HepG2 (cell line): ENCODE measurements around the gene TMEM79. TPM values are rescaled to one million over a fixed set of nuclear protein-coding genes. Genes with fewer than 3 reads are reported as not detected.
A peak's percentile ranks its signal among the peaks of the same experiment; 100 is the strongest.

ENCODE experiments used
- ATAC-seq: fragments of 200-7000 bp; cut with Tn5 transposase; 3 replicates; pipeline ENCODE4 v1.9.1; 2020; ENCODE audit warnings: mild to moderate bottlenecking, moderate library complexity
- BruUV-seq: library from RNA; stranded (reverse); fragments of 400-500 nt; replicated peaks from 2 replicates; lab custom pipeline; 2021; lab: Mats Ljungman, UMichigan
- CTCF ChIA-PET: fragments of 300-600 bp; formaldehyde crosslinking; extraction: SDS; loops from one replicate; lab custom pipeline; 2021; ENCODE audit warnings: low total read pairs, inconsistent platforms, low intra/inter-chr PET ratio; lab: Yijun Ruan, JAX
- POLR2A ChIA-PET: fragments of 350-600 bp; sonication (Branson Sonifier 250); formaldehyde crosslinking; loops from one replicate; lab custom pipeline; 2020; ENCODE audit warnings: antibody characterized with exemption, inconsistent platforms; lab: Yijun Ruan, JAX
- DNase-seq: peaks from one replicate; pipeline ENCODE4 v3.0.0-alpha.2; 2015; ENCODE audit warnings: low spot score
- FAIRE-seq: peaks from 3 replicates; lab custom pipeline; 2011; peaks lifted over from hg19 to GRCh38; lab: Jason Lieb, UNC
- H2AFZ ChIP-seq: one replicate; pipeline ENCODE4 v1.6.1; 2011; ENCODE audit warnings: low read length, inconsistent platforms
- H3K27ac ChIP-seq: fragments of 300-600 bp; 3 replicates; pipeline ENCODE4 v1.8.0; 2011; ENCODE audit warnings: mixed run types, mild to moderate bottlenecking, mixed read lengths, low read length, inconsistent platforms; ENCODE audit not compliant: insufficient read depth; ENCODE audit errors: extremely low read length
- H3K27me3 ChIP-seq, 2 experiments: fragments of 200-600 bp in 1 of 2; 2 replicates in 1 of 2; 3 replicates in 1 of 2; pipeline versions ENCODE4 v1.6.0 to v1.8.0; 2011; ENCODE audit warnings: low read length in 2 of 2, mild to moderate bottlenecking in 2 of 2, moderate library complexity in 2 of 2, inconsistent platforms in 1 of 2; ENCODE audit not compliant: insufficient read depth in 2 of 2, control insufficient read depth in 1 of 2
- H3K36me3 ChIP-seq, 2 experiments: fragments of 200-600 bp in 1 of 2; replicated peaks in 1 of 2; 2 replicates in 1 of 2; 3 replicates in 1 of 2; pipeline versions ENCODE4 v1.5.1 to v1.8.0; 2011; ENCODE audit warnings: low read length in 2 of 2, inconsistent platforms in 1 of 2; ENCODE audit not compliant: insufficient read depth in 2 of 2, control insufficient read depth in 1 of 2
- H3K4me1 ChIP-seq: 2 replicates; pipeline ENCODE4 v1.5.1; 2012; ENCODE audit warnings: low read length, inconsistent platforms; ENCODE audit not compliant: insufficient read depth
- H3K4me2 ChIP-seq: 2 replicates; pipeline ENCODE4 v1.6.0; 2011; ENCODE audit warnings: low read depth, low read length, inconsistent platforms
- H3K4me3 ChIP-seq, 3 experiments: fragments of 200-600 bp in 1 of 3; sonication (generic), shearing (Covaris generic) in 1 of 3; replicated peaks in 1 of 3; 2 replicates each; pipeline ENCODE4 v1.5.1; 2011 to 2016; ENCODE audit warnings: low read length in 3 of 3, inconsistent platforms in 2 of 3, low read depth in 2 of 3, mild to moderate bottlenecking in 2 of 3, control low read depth in 1 of 3, mixed read lengths in 1 of 3; ENCODE audit not compliant: insufficient read depth in 1 of 3
- H3K79me2 ChIP-seq: one replicate; pipeline ENCODE4 v1.6.1; 2011; ENCODE audit warnings: low read length, inconsistent platforms; ENCODE audit not compliant: insufficient read depth
- H3K9ac ChIP-seq: 2 replicates; pipeline ENCODE4 v1.6.0; 2011; ENCODE audit warnings: mild to moderate bottlenecking, low read depth, low read length, inconsistent platforms; ENCODE audit not compliant: insufficient read depth
- H3K9me3 ChIP-seq: 2 replicates; pipeline ENCODE4 v1.5.1; 2012; ENCODE audit warnings: mild to moderate bottlenecking, low read length
- H4K20me1 ChIP-seq: 2 replicates; pipeline ENCODE4 v1.6.0; 2011; ENCODE audit warnings: inconsistent platforms, mild to moderate bottlenecking, low read length, moderate library complexity; ENCODE audit not compliant: insufficient read depth
- CENPT ChIP-seq: sonication (generic); formaldehyde crosslinking; IDR thresholded peaks from 2 replicates; pipeline ENCODE4 v1.8.0; 2022; ENCODE audit warnings: low read depth, mild to moderate bottlenecking, moderate library complexity, missing genetic modification reagents
- EZH2 ChIP-seq: conservative IDR thresholded peaks from 2 replicates; pipeline ENCODE4 v1.6.1; 2012; ENCODE audit warnings: mild to moderate bottlenecking, low read depth, low read length, moderate library complexity
- HMGXB4 ChIP-seq, 2 experiments: sonication (generic) in 1 of 2; formaldehyde crosslinking in 1 of 2; IDR thresholded peaks; 2 replicates each; pipeline versions ENCODE4 v1.4.0 to v1.6.1; 2018 to 2020; ENCODE audit warnings: missing genetic modification reagents in 2 of 2, borderline replicate concordance in 1 of 2, low read depth in 1 of 2, mild to moderate bottlenecking in 1 of 2, missing biosample characterization in 1 of 2
- HOXA7 ChIP-seq: sonication (generic); formaldehyde crosslinking; IDR thresholded peaks from 2 replicates; pipeline ENCODE4 v1.8.1; 2022; ENCODE audit warnings: mild to moderate bottlenecking, missing genetic modification reagents, moderate library complexity
- KMT2A ChIP-seq: sonication (generic); formaldehyde crosslinking; IDR thresholded peaks from 2 replicates; pipeline ENCODE4 v1.4.0; 2020; ENCODE audit warnings: missing genetic modification reagents
- NCOA1 ChIP-seq: sonication (generic); formaldehyde crosslinking; IDR thresholded peaks from 2 replicates; pipeline ENCODE4 v1.9.0; 2021; ENCODE audit warnings: missing genetic modification reagents
- RNF2 ChIP-seq: fragments of 450-650 bp; conservative IDR thresholded peaks from 2 replicates; pipeline ENCODE4 v1.6.1; 2016; ENCODE audit warnings: low read depth
- ZNF619 ChIP-seq: sonication (generic); formaldehyde crosslinking; IDR thresholded peaks from 2 replicates; pipeline ENCODE4 v1.4.0; 2020; ENCODE audit warnings: mild to moderate bottlenecking, missing genetic modification reagents
- ZNF691 ChIP-seq: sonication (generic); formaldehyde crosslinking; IDR thresholded peaks from 2 replicates; pipeline ENCODE4 v1.4.0; 2020; ENCODE audit warnings: missing genetic modification reagents, low read depth, mild to moderate bottlenecking, borderline replicate concordance
- ZNF747 ChIP-seq: sonication (generic); formaldehyde crosslinking; IDR thresholded peaks from 2 replicates; pipeline ENCODE4 v1.8.1; 2023; ENCODE audit warnings: missing genetic modification reagents, mild to moderate bottlenecking, borderline replicate concordance
- ZSCAN29 ChIP-seq: sonication (generic); formaldehyde crosslinking; conservative IDR thresholded peaks from 2 replicates; pipeline ENCODE4 v1.4.0; 2020; ENCODE audit warnings: mild to moderate bottlenecking, missing genetic modification reagents
- WGBS: methylation state at CpG from one replicate; pipeline ENCODE4 v1.1.6; 2017; ENCODE audit warnings: low lambda C conversion rate; 5-methylcytosine and 5-hydroxymethylcytosine counted together
- in situ Hi-C: cut with HindIII; loops from 2 replicates; pipeline ENCODE4 v1.10.0; 2017; ENCODE audit warnings: low pct_unique_long_range_greater_than_20kb; ENCODE audit not compliant: extremely low pct_ligation_motif_present
- intact Hi-C: fragments of 100-400 bp; cut with micrococcal nuclease; formaldehyde crosslinking; loops from one replicate; pipeline ENCODE4 v1.10.0; 2022; ENCODE audit not compliant: unreplicated experiment
- polyA plus RNA-seq, 8 experiments: library from polyadenylated mRNA; depleted of rRNA in 3 of 8; stranded (reverse) in 7 of 8; unstranded in 1 of 8; fragments of >200 nt; fragmentation: Illumina TruSeq in 4 of 8; extraction: Trizol in 4 of 8; gene quantifications; 2 replicates each; pipeline versions ENCODE4 v1.2.1 to v1.2.3, GENCODE V29; 2011 to 2016; ENCODE audit warnings: low read depth in 4 of 8, missing spikeins in 1 of 8, mixed read lengths in 1 of 8; ENCODE audit not compliant: insufficient read depth in 1 of 8
- total RNA-seq, 5 experiments: library from RNA; depleted of rRNA; stranded (reverse); fragments of >200 nt; fragmentation: Illumina TruSeq; extraction: Trizol; gene quantifications; 2 replicates each; pipeline ENCODE4 v1.2.3, GENCODE V29; 2016; ENCODE audit warnings: low read depth in 1 of 5
- TF ChIP-seq, protein P1 (sequence below): sonication (generic); formaldehyde crosslinking; IDR thresholded peaks from 2 replicates; pipeline ENCODE4 v1.9.0; 2022; ENCODE audit warnings: missing genetic modification reagents, mild to moderate bottlenecking, borderline replicate concordance
- TF ChIP-seq, protein P2 (sequence below): sonication (generic); formaldehyde crosslinking; IDR thresholded peaks from 2 replicates; pipeline ENCODE4 v1.5.1; 2020; ENCODE audit warnings: mild to moderate bottlenecking, missing genetic modification reagents, moderate library complexity
- TF ChIP-seq, protein P3 (sequence below): sonication (generic); formaldehyde crosslinking; IDR thresholded peaks from 2 replicates; pipeline ENCODE4 v1.8.0; 2022; ENCODE audit warnings: missing genetic modification reagents, low read depth, mild to moderate bottlenecking, borderline replicate concordance

Gene TMEM79
- total and polyA plus RNA-seq, 2 of the 13 experiments (the other 11 are each of a cell fraction or from before 2014, with no cell fraction given): 1.2 to 1.9 TPM

DNA sequence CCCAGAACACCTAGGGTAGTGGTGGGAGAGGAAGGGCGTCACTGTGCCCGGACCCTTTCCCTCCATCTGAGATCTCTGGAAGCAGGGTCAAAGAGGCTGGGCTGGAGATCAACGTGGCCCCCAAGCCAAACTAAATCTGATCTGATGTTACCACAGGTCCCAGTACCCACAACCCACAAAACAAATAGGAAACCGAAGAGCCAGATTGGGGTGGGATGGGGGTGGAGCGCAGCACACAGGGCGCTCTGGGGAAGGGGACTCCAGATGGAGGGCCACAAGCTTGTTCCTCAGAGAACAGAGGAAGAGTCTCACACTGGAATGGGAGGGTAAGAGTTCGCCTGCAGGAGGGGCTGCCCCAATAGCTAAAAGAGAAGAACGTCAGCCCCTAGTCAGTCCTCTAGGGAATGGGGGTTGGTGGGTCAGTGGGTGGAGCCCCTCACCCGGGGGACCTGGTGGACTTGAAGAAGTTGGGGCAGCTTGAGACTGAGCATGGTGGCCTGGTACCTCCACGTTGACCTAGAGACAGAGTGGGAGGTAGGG is 37.8 kb upstream of the TMEM79 start:
- CTCF ChIA-PET: no interaction called here
- peak overlapping the region; percentile 28 to 65 (median 30); a peak in 4 of 6 replicates for H3K4me3 ChIP-seq
- 0 out of 2 replicates have a peak, but pooled peaks have one; percentile 10 for TF ChIP-seq ZNF619 (CRISPR knock-in tag)
- TF ChIP-seq KMT2A: no peak
- no peak for TF ChIP-seq ZNF691 (CRISPR knock-in tag)
- no peak for TF ChIP-seq HOXA7 (CRISPR knock-in tag)
- no peak for TF ChIP-seq ZSCAN29 (CRISPR knock-in tag)
- TF ChIP-seq, protein P1, sequence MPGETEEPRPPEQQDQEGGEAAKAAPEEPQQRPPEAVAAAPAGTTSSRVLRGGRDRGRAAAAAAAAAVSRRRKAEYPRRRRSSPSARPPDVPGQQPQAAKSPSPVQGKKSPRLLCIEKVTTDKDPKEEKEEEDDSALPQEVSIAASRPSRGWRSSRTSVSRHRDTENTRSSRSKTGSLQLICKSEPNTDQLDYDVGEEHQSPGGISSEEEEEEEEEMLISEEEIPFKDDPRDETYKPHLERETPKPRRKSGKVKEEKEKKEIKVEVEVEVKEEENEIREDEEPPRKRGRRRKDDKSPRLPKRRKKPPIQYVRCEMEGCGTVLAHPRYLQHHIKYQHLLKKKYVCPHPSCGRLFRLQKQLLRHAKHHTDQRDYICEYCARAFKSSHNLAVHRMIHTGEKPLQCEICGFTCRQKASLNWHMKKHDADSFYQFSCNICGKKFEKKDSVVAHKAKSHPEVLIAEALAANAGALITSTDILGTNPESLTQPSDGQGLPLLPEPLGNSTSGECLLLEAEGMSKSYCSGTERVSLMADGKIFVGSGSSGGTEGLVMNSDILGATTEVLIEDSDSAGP: 0 out of 2 replicates have a peak, but pooled peaks have one; percentile 1
- TF ChIP-seq, protein P2, sequence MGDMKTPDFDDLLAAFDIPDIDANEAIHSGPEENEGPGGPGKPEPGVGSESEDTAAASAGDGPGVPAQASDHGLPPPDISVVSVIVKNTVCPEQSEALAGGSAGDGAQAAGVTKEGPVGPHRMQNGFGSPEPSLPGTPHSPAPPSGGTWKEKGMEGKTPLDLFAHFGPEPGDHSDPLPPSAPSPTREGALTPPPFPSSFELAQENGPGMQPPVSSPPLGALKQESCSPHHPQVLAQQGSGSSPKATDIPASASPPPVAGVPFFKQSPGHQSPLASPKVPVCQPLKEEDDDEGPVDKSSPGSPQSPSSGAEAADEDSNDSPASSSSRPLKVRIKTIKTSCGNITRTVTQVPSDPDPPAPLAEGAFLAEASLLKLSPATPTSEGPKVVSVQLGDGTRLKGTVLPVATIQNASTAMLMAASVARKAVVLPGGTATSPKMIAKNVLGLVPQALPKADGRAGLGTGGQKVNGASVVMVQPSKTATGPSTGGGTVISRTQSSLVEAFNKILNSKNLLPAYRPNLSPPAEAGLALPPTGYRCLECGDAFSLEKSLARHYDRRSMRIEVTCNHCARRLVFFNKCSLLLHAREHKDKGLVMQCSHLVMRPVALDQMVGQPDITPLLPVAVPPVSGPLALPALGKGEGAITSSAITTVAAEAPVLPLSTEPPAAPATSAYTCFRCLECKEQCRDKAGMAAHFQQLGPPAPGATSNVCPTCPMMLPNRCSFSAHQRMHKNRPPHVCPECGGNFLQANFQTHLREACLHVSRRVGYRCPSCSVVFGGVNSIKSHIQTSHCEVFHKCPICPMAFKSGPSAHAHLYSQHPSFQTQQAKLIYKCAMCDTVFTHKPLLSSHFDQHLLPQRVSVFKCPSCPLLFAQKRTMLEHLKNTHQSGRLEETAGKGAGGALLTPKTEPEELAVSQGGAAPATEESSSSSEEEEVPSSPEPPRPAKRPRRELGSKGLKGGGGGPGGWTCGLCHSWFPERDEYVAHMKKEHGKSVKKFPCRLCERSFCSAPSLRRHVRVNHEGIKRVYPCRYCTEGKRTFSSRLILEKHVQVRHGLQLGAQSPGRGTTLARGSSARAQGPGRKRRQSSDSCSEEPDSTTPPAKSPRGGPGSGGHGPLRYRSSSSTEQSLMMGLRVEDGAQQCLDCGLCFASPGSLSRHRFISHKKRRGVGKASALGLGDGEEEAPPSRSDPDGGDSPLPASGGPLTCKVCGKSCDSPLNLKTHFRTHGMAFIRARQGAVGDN: no peak
- TF ChIP-seq, protein P3, sequence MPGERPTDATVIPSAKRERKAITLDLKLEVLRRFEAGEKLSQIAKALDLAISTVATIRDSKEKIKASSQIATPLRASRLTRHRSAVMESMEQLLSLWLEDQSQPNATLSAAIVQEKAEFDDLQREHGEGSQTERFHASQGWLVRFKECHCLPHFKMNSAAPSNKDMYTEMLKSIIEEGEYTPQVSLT: no peak
- TF ChIP-seq ZNF747 (CRISPR knock-in tag): no peak
- TF ChIP-seq RNF2: 0 out of 2 replicates have a peak, but pooled peaks have one; percentile 7
- TF ChIP-seq HMGXB4 (CRISPR knock-in tag; IDR thresholded peaks at IDR 0.05; ENCODE audit: borderline replicate concordance in 1 of 2, low read depth in 1 of 2): 0 out of 4 replicates have a peak, but pooled peaks of 1 of the 2 experiments have one; percentile 0
- TF ChIP-seq NCOA1: no peak
- TF ChIP-seq EZH2: no peak
- no peak for TF ChIP-seq CENPT

More for the DNA sequence above, 37.8 kb upstream of the TMEM79 start:
- DNase-seq (no peak), FAIRE-seq (no peak), ATAC-seq (no peak)
- POLR2A ChIA-PET: interaction anchor here (0.8 to 1.5 kb wide), 5 partner anchors 9 to 36 kb away, joined by 3 to 7 read pairs (median 3); partner anchors contain the start of gene SMG5
- Histone ChIP-seq H3K36me3 (peaks cover 9 to 20% of the 10 kb centered on the region in 2 experiments; a peak in 4 of 5 replicates), H3K9me3 (no peaks in the 10 kb centered on the region), H4K20me1 (no peaks in the 10 kb centered on the region), H3K27me3 (no peaks in the 10 kb centered on the region), H3K27ac (no peak overlapping the region), H2AFZ (no peak overlapping the region), H3K9ac (peak overlapping the region; percentile 53), H3K79me2 (no peaks in the 10 kb centered on the region), H3K4me1 (peaks cover 34% of the 10 kb centered on the region), H3K4me2 (peak overlapping the region; percentile 92)
- in situ Hi-C loops (no loop called here), intact Hi-C loops (no loop called here)
- 47% methylated on average over 9 of the region's 10 CpGs for WGBS
- BruUV-seq: no TSS peak
